GM12874 (cell line): ENCODE data around the gene RNF182.

ENCODE experiments used
- CTCF ChIP-seq: IDR thresholded peaks from 2 replicates; pipeline ENCODE4 v1.5.1; 2011; ENCODE audit warnings: low read depth, mild to moderate bottlenecking, control low read depth, low read length, moderate library complexity; ENCODE audit not compliant: insufficient read depth

RNF182 gene

GRCh38 chr6:13919861-13920260 lies 4.9 kb upstream of the RNF182 start:
- no peak for TF ChIP-seq CTCF

GRCh38 chr6:13920552-13920951 lies 4.2 kb upstream of the RNF182 start:
- TF ChIP-seq CTCF = no peak

GRCh38 chr6:13922750-13923149 lies 2.0 kb upstream of the RNF182 start:
- TF ChIP-seq CTCF = no peak

- TF ChIP-seq CTCF = no peak
Observed at GRCh38 chr6:13923527-13924145, 1.1 kb upstream of the RNF182 start.

- TF ChIP-seq CTCF = no peak
Observed at GRCh38 chr6:13924146-13924948, 405 bp upstream of the RNF182 start.

GRCh38 chr6:13926378-13926777 lies 1.6 kb downstream of the RNF182 start:
- TF ChIP-seq CTCF = no peak

GRCh38 chr6:13927203-13927602 lies 2.5 kb downstream of the RNF182 start:
- TF ChIP-seq CTCF = no peak
